Measurements from ENCODE around the gene GBA2. TPM values are rescaled to one million over a fixed set of nuclear protein-coding genes. Genes with fewer than 3 reads are reported as not detected.

The GBA2 gene
- total RNA-seq, 1 experiment from 2014 or later, result 63.6 TPM

GRCh38 chr9:35753466-35753865 is 4.4 kb upstream of the GBA2 start:
- ATAC-seq (no peak), DNase-seq (ENCODE audit: low read depth, low spot score) (no peak)
- H3K4me2 ChIP-seq (ENCODE audit: low read length), result no peak overlapping the region
- no peak overlapping the region for H3K9ac ChIP-seq (ENCODE audit: low read length)
- ChIA-PET RAD21 (ENCODE audit: low non-redundant PET in 1 of 2, low total read pairs in 2 of 2, uncharacterized antibody in 2 of 2, unreplicated experiment in 2 of 2) (no interaction called here), CTCF (no interaction called here), POLR2A (interaction anchor here (1.2 kb wide), 1 partner anchor 22 kb away, joined by 4 read pairs; the partner anchor contains the start of genes CREB3 and TLN1)
- intact Hi-C loops (cut with micrococcal nuclease), result no loop called here
- peaks cover 13 to 25% of the 10 kb centered on the region in 2 experiments for H3K4me1 ChIP-seq (ENCODE audit: control insufficient read depth in 1 of 2, insufficient read depth in 2 of 2, low read length in 2 of 2)
- no peak overlapping the region for H3K27ac ChIP-seq (ENCODE audit: low read depth, low read length)
- no peak overlapping the region for H3K4me3 ChIP-seq (replicated peaks in 1 of 2; ENCODE audit: low read depth in 1 of 2, low read length in 2 of 2)
- peaks cover 18 to 24% of the 10 kb centered on the region in 2 experiments; a peak in 3 of 4 replicates for H3K36me3 ChIP-seq (ENCODE audit: control insufficient read depth in 1 of 2, insufficient read depth in 2 of 2, low read length in 2 of 2)
- no TSS peak for BruUV-seq (replicated peaks)
- H4K20me1 ChIP-seq (ENCODE audit: insufficient read depth), result no peaks in the 10 kb centered on the region
- no peaks in the 10 kb centered on the region for H3K27me3 ChIP-seq (ENCODE audit: insufficient read depth, low read length)
- H3K9me2 ChIP-seq (ENCODE audit: insufficient read depth), result no peaks in the 10 kb centered on the region
- H3K79me2 ChIP-seq (ENCODE audit: insufficient read depth, low read length), result peaks cover 28% of the 10 kb centered on the region
- H3K9me3 ChIP-seq (ENCODE audit: control insufficient read depth in 1 of 2, insufficient read depth in 1 of 2, low read depth in 1 of 2, low read length in 2 of 2), result no peaks in the 10 kb centered on the region
- H2AFZ ChIP-seq (ENCODE audit: low read depth, low read length, poor library complexity, severe bottlenecking), result no peak overlapping the region
- TF ChIP-seq YY1 (IDR thresholded peaks at IDR 0.05; ENCODE audit: extremely low read depth, insufficient replicate concordance, low read depth, low read length) (no peak), CEBPB (IDR thresholded peaks at IDR 0.05; ENCODE audit: low read depth) (no peak), JUND (IDR thresholded peaks at IDR 0.05) (no peak), ZFX (IDR thresholded peaks at IDR 0.05) (no peak), TCF7L2 (IDR thresholded peaks at IDR 0.05; ENCODE audit: borderline replicate concordance, extremely low read depth, insufficient read depth, insufficient read length) (no peak), ZNF274 (IDR thresholded peaks at IDR 0.05; ENCODE audit: low read depth, low read length) (no peak), RAD21 (IDR thresholded peaks at IDR 0.05; ENCODE audit: low read depth) (no peak), CBX3 (IDR thresholded peaks at IDR 0.05; ENCODE audit: low read depth) (no peak), ATF3 (IDR thresholded peaks at IDR 0.05) (no peak), FOSL1 (IDR thresholded peaks at IDR 0.05; ENCODE audit: low read depth) (no peak)

- Histone ChIP-seq H3K4me3 (replicated peaks in 1 of 2; ENCODE audit: low read depth in 1 of 2, low read length in 2 of 2) (peak overlapping the region; percentile 89 to 92), H3K27me3 (ENCODE audit: insufficient read depth, low read length) (no peaks in the 10 kb centered on the region), H3K4me2 (ENCODE audit: low read length) (peak overlapping the region; percentile 96), H4K20me1 (ENCODE audit: insufficient read depth) (peaks cover 7% of the 10 kb centered on the region; the same call in 1 of the 2 replicates), H3K9me2 (ENCODE audit: insufficient read depth) (no peaks in the 10 kb centered on the region), H3K27ac (ENCODE audit: low read depth, low read length) (peak overlapping the region; percentile 98), H3K9ac (ENCODE audit: low read length) (peak overlapping the region; percentile 88), H3K9me3 (ENCODE audit: control insufficient read depth in 1 of 2, insufficient read depth in 1 of 2, low read depth in 1 of 2, low read length in 2 of 2) (no peaks in the 10 kb centered on the region), H3K4me1 (ENCODE audit: control insufficient read depth in 1 of 2, insufficient read depth in 2 of 2, low read length in 2 of 2) (peaks cover 21 to 25% of the 10 kb centered on the region in 2 experiments), H3K79me2 (ENCODE audit: insufficient read depth, low read length) (peaks cover 50% of the 10 kb centered on the region), H2AFZ (ENCODE audit: low read depth, low read length, poor library complexity, severe bottlenecking) (no peak overlapping the region), H3K36me3 (ENCODE audit: control insufficient read depth in 1 of 2, insufficient read depth in 2 of 2, low read length in 2 of 2) (peaks cover 23 to 27% of the 10 kb centered on the region in 2 experiments; a peak in 3 of 4 replicates)
- CTCF ChIA-PET, result interaction anchor here (1.0 to 2.7 kb wide), 2 partner anchors 14 to 18 kb away, joined by 3 to 15 read pairs; partner anchors contain the start of genes CREB3 and TLN1
- no TSS peak for BruUV-seq (replicated peaks)
- intact Hi-C loops (cut with micrococcal nuclease), result loop anchor here (2.0 kb wide), 1 partner anchor 63 kb away; the partner anchor contains the start of gene SPAG8
- DNase-seq (ENCODE audit: low read depth, low spot score), result no peak
- ATAC-seq, result no peak
- TF ChIP-seq POLR2A (IDR thresholded peaks at IDR 0.05; ENCODE audit: borderline replicate concordance, extremely low read depth, insufficient read depth, insufficient read length), result no peak
- TF ChIP-seq YY1 (IDR thresholded peaks at IDR 0.05; ENCODE audit: extremely low read depth, insufficient replicate concordance, low read depth, low read length), result no peak
- TF ChIP-seq, protein P1, sequence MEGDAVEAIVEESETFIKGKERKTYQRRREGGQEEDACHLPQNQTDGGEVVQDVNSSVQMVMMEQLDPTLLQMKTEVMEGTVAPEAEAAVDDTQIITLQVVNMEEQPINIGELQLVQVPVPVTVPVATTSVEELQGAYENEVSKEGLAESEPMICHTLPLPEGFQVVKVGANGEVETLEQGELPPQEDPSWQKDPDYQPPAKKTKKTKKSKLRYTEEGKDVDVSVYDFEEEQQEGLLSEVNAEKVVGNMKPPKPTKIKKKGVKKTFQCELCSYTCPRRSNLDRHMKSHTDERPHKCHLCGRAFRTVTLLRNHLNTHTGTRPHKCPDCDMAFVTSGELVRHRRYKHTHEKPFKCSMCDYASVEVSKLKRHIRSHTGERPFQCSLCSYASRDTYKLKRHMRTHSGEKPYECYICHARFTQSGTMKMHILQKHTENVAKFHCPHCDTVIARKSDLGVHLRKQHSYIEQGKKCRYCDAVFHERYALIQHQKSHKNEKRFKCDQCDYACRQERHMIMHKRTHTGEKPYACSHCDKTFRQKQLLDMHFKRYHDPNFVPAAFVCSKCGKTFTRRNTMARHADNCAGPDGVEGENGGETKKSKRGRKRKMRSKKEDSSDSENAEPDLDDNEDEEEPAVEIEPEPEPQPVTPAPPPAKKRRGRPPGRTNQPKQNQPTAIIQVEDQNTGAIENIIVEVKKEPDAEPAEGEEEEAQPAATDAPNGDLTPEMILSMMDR (IDR thresholded peaks at IDR 0.05 in 2 of 3, conservative IDR thresholded peaks at IDR 0.05 in 1 of 3; ENCODE audit: borderline replicate concordance in 1 of 3, insufficient read depth in 1 of 3, low read depth in 2 of 3, low read length in 2 of 3), result no peak
- POLR2A ChIA-PET, result interaction anchor here (1.7 to 2.5 kb wide), 2 partner anchors 8 to 18 kb away, joined by 5 to 23 read pairs; partner anchors contain the start of genes CREB3 and TLN1
- RAD21 ChIA-PET (ENCODE audit: low non-redundant PET in 1 of 2, low total read pairs in 2 of 2, uncharacterized antibody in 2 of 2, unreplicated experiment in 2 of 2), result no interaction called here
These were observed 1.2 kb upstream of the GBA2 start for GRCh38 chr9:35750256-35750531.
